ENCODE measurements around the gene GLYR1. TPM values are rescaled to one million over a fixed set of nuclear protein-coding genes. Genes with fewer than 3 reads are reported as not detected.
A peak's percentile ranks its signal among the peaks of the same experiment; 100 is the strongest.

Gene GLYR1
- total and polyA plus RNA-seq, 10 of the 15 experiments (the other 5 are each of a cell fraction or from before 2014, with no cell fraction given) = 7.3 to 90.2 (median 57.2) TPM

DNA sequence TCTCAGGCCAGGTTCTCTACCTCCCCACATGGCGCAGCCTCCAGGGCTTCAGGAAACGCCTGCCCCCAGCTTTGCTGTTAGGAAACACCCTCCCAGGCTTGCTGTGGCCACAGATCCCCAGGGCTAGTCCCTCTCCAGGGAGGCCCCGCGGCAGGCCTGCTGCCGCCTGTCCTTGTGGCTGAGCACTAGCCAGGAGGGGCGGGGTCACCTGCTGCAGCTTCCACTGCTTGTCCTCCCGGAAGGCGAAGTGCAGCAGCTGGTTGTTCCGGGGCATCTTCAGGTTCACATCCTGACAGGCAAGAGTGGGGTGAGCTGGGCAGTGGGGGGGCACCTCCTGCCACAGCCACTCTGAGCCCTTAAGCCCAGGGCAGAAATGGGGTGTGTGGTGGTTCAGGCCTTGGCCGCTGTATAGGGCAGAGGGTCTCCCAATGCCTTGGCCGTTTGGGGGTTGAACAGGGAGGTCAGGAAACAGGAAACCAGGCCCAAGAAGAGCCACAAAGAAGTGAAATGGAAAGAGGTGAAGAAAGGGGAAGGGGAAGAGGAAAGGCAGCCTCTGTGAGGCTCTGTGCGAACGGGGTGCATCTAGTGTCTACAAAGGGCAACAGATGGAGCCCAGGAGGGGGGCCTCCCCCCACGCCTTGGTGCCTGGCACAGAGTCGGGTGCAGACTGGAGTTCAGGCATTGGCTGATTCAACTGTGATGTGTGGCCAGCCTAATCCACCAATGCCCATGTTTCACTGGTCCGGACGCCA is 46.6 kb downstream of the GLYR1 start:
- Histone ChIP-seq H3K4me1 (ENCODE audit: control insufficient read depth, insufficient read depth, low read length) (peaks cover 20% of the 10 kb centered on the region), H3K27me3 (replicated peaks in 1 of 2; ENCODE audit: control insufficient read depth in 2 of 2, insufficient read depth in 2 of 2, low read length in 1 of 2) (no peaks in the 10 kb centered on the region), H3K79me2 (ENCODE audit: control insufficient read depth, insufficient read depth, low read length) (no peaks in the 10 kb centered on the region), H3K9ac (ENCODE audit: control insufficient read depth, insufficient read depth, low read length) (peak overlapping the region; percentile 59), H3K9me3 (replicated peaks; ENCODE audit: control insufficient read depth, insufficient read depth, low read length) (no peaks in the 10 kb centered on the region), H3K4me3 (peak overlapping the region; percentile 72), H2AFZ (ENCODE audit: control insufficient read depth, low read depth, low read length) (peak overlapping the region; percentile 79), H4K20me1 (ENCODE audit: control insufficient read depth, insufficient read depth) (no peaks in the 10 kb centered on the region), H3K36me3 (ENCODE audit: control insufficient read depth in 2 of 2, insufficient read depth in 2 of 2, low read length in 1 of 2) (peaks cover 0 to 3% of the 10 kb centered on the region in 2 experiments; a peak in 2 of 4 replicates), H3K27ac (ENCODE audit: control insufficient read depth, insufficient read depth) (peak overlapping the region; percentile 60), H3K4me2 (ENCODE audit: control insufficient read depth, insufficient read depth) (peak overlapping the region; percentile 97)
- 67% methylated on average over 17 of the region's 17 CpGs for WGBS (ENCODE audit: insufficient coverage, insufficient replicate concordance, low lambda C conversion rate, missing lambda C conversion rate)
- RAD21 ChIA-PET (ENCODE audit: unreplicated experiment) = interaction anchor here (1.0 to 1.2 kb wide), 2 partner anchors 32 to 66 kb away, joined by 5 to 6 read pairs; partner anchors contain the start of genes ANKS3 and DNAAF8
- CTCF ChIA-PET = interaction anchor here (1.0 to 1.3 kb wide), 3 partner anchors 31 to 156 kb away, joined by 3 to 4 read pairs (median 3); no protein-coding TSS in a partner anchor
- SMC1A ChIA-PET (ENCODE audit: uncharacterized antibody, unreplicated experiment) = interaction anchor here (1.3 to 1.4 kb wide), 3 partner anchors 8 to 66 kb away, joined by 4 to 5 read pairs (median 4); partner anchors contain the start of genes ANKS3, DNAAF8 and ZNF500
- ATAC-seq = peak; percentile 44
- in situ Hi-C loops (cut with MboI) = no loop called here
- no TSS peak for BruUV-seq (replicated peaks)
- DNase-seq (ENCODE audit: low read depth, low spot score) = no peak
- FAIRE-seq = peak; percentile 65
- POLR2A ChIA-PET = interaction anchor here (1.7 to 2.1 kb wide), 2 partner anchors 32 to 66 kb away, joined by 5 to 8 read pairs; partner anchors contain the start of genes ANKS3 and DNAAF8
- intact Hi-C loops (cut with micrococcal nuclease; ENCODE audit: unreplicated experiment) = loop anchor here (10.0 kb wide), 2 partner anchors 154 to 186 kb away; partner anchors contain the start of genes SEC14L5 and UBALD1
- TF ChIP-seq EZH2 (IDR thresholded peaks at IDR 0.05; ENCODE audit: borderline replicate concordance, control insufficient read depth, low read depth, low read length) = no peak
- TF ChIP-seq, protein P1, sequence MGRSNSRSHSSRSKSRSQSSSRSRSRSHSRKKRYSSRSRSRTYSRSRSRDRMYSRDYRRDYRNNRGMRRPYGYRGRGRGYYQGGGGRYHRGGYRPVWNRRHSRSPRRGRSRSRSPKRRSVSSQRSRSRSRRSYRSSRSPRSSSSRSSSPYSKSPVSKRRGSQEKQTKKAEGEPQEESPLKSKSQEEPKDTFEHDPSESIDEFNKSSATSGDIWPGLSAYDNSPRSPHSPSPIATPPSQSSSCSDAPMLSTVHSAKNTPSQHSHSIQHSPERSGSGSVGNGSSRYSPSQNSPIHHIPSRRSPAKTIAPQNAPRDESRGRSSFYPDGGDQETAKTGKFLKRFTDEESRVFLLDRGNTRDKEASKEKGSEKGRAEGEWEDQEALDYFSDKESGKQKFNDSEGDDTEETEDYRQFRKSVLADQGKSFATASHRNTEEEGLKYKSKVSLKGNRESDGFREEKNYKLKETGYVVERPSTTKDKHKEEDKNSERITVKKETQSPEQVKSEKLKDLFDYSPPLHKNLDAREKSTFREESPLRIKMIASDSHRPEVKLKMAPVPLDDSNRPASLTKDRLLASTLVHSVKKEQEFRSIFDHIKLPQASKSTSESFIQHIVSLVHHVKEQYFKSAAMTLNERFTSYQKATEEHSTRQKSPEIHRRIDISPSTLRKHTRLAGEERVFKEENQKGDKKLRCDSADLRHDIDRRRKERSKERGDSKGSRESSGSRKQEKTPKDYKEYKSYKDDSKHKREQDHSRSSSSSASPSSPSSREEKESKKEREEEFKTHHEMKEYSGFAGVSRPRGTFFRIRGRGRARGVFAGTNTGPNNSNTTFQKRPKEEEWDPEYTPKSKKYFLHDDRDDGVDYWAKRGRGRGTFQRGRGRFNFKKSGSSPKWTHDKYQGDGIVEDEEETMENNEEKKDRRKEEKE (IDR thresholded peaks at IDR 0.05) = no peak
- no peak for TF ChIP-seq SRF (IDR thresholded peaks at IDR 0.05; ENCODE audit: low read depth in 2 of 2, low read length in 2 of 2)
- TF ChIP-seq, protein P2, sequence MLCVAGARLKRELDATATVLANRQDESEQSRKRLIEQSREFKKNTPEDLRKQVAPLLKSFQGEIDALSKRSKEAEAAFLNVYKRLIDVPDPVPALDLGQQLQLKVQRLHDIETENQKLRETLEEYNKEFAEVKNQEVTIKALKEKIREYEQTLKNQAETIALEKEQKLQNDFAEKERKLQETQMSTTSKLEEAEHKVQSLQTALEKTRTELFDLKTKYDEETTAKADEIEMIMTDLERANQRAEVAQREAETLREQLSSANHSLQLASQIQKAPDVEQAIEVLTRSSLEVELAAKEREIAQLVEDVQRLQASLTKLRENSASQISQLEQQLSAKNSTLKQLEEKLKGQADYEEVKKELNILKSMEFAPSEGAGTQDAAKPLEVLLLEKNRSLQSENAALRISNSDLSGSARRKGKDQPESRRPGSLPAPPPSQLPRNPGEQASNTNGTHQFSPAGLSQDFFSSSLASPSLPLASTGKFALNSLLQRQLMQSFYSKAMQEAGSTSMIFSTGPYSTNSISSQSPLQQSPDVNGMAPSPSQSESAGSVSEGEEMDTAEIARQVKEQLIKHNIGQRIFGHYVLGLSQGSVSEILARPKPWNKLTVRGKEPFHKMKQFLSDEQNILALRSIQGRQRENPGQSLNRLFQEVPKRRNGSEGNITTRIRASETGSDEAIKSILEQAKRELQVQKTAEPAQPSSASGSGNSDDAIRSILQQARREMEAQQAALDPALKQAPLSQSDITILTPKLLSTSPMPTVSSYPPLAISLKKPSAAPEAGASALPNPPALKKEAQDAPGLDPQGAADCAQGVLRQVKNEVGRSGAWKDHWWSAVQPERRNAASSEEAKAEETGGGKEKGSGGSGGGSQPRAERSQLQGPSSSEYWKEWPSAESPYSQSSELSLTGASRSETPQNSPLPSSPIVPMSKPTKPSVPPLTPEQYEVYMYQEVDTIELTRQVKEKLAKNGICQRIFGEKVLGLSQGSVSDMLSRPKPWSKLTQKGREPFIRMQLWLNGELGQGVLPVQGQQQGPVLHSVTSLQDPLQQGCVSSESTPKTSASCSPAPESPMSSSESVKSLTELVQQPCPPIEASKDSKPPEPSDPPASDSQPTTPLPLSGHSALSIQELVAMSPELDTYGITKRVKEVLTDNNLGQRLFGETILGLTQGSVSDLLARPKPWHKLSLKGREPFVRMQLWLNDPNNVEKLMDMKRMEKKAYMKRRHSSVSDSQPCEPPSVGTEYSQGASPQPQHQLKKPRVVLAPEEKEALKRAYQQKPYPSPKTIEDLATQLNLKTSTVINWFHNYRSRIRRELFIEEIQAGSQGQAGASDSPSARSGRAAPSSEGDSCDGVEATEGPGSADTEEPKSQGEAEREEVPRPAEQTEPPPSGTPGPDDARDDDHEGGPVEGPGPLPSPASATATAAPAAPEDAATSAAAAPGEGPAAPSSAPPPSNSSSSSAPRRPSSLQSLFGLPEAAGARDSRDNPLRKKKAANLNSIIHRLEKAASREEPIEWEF (IDR thresholded peaks at IDR 0.05; ENCODE audit: insufficient replicate concordance, low read depth, low read length) = no peak
- TF ChIP-seq, protein P3, sequence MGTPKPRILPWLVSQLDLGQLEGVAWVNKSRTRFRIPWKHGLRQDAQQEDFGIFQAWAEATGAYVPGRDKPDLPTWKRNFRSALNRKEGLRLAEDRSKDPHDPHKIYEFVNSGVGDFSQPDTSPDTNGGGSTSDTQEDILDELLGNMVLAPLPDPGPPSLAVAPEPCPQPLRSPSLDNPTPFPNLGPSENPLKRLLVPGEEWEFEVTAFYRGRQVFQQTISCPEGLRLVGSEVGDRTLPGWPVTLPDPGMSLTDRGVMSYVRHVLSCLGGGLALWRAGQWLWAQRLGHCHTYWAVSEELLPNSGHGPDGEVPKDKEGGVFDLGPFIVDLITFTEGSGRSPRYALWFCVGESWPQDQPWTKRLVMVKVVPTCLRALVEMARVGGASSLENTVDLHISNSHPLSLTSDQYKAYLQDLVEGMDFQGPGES (IDR thresholded peaks at IDR 0.05) = no peak
- 0 out of 2 replicates have a peak, but pooled peaks have one; percentile 16 for TF ChIP-seq GATAD2B (conservative IDR thresholded peaks at IDR 0.05; ENCODE audit: low read depth)
- no peak for TF ChIP-seq BRCA1 (IDR thresholded peaks at IDR 0.05; ENCODE audit: low read depth, low read length)
- TF ChIP-seq TAF1 (IDR thresholded peaks at IDR 0.05; ENCODE audit: borderline replicate concordance, low read depth, low read length) = peak; percentile 32; the same call in 1 of the 2 replicates
- TF ChIP-seq ZZZ3 (IDR thresholded peaks at IDR 0.05; ENCODE audit: control insufficient read depth, insufficient read length, low read depth) = no peak
- no peak for TF ChIP-seq CBX3 (IDR thresholded peaks at IDR 0.05; ENCODE audit: borderline replicate concordance, low read depth)
- no peak for TF ChIP-seq TCF3 (IDR thresholded peaks at IDR 0.05; ENCODE audit: borderline replicate concordance, insufficient read depth, low read depth, low read length)
